ENCODE measurements around the gene SLIT1. TPM values are rescaled to one million over a fixed set of nuclear protein-coding genes. Genes with fewer than 3 reads are reported as not detected.
A peak's percentile ranks its signal among the peaks of the same experiment; 100 is the strongest.

The SLIT1 gene
- total RNA-seq, 1 donor from 2014 or later: 0.23 TPM

- peak; percentile 46 for DNase-seq
- no peak for TF ChIP-seq CTCF (IDR thresholded peaks at IDR 0.05)
- intact Hi-C loops (cut with DNase I): no loop called here
- no peaks in the 10 kb centered on the region for H3K36me3 ChIP-seq
- H3K27ac ChIP-seq: no peak overlapping the region
- ATAC-seq: no peak
- no peaks in the 10 kb centered on the region for H3K9me3 ChIP-seq
- no peaks in the 10 kb centered on the region for H3K27me3 ChIP-seq
- no peaks in the 10 kb centered on the region for H3K4me1 ChIP-seq
- H3K4me3 ChIP-seq: no peak overlapping the region
Observed at GRCh38 chr10:97065686-97066660, 119.8 kb downstream of the SLIT1 start.

GRCh38 chr10:97065128-97065527 lies 120.6 kb downstream of the SLIT1 start:
- Histone ChIP-seq H3K27ac (no peak overlapping the region), H3K4me3 (no peak overlapping the region), H3K36me3 (no peaks in the 10 kb centered on the region), H3K4me1 (no peaks in the 10 kb centered on the region), H3K27me3 (no peaks in the 10 kb centered on the region), H3K9me3 (no peaks in the 10 kb centered on the region)
- ATAC-seq: no peak
- intact Hi-C loops (cut with DNase I): no loop called here
- TF ChIP-seq CTCF (IDR thresholded peaks at IDR 0.05): no peak
- DNase-seq: no peak

- Histone ChIP-seq H3K36me3 (no peaks in the 10 kb centered on the region), H3K27ac (no peak overlapping the region), H3K9me3 (no peaks in the 10 kb centered on the region), H3K4me1 (no peaks in the 10 kb centered on the region), H3K27me3 (no peaks in the 10 kb centered on the region), H3K4me3 (no peak overlapping the region)
- ATAC-seq (no peak), DNase-seq (no peak)
- intact Hi-C loops (cut with DNase I): no loop called here
- TF ChIP-seq CTCF (IDR thresholded peaks at IDR 0.05): no peak
Observed at GRCh38 chr10:97063983-97064837, 121.5 kb downstream of the SLIT1 start.

- Histone ChIP-seq H3K27me3 (no peaks in the 10 kb centered on the region), H3K9me3 (no peaks in the 10 kb centered on the region), H3K4me3 (no peak overlapping the region), H3K36me3 (no peaks in the 10 kb centered on the region), H3K4me1 (no peaks in the 10 kb centered on the region), H3K27ac (no peak overlapping the region)
- DNase-seq (no peak), ATAC-seq (no peak)
- TF ChIP-seq CTCF (IDR thresholded peaks at IDR 0.05): no peak
- intact Hi-C loops (cut with DNase I): no loop called here
Observed at GRCh38 chr10:97063271-97063982, 122.3 kb downstream of the SLIT1 start.

- Histone ChIP-seq H3K9me3 (no peaks in the 10 kb centered on the region), H3K4me1 (no peaks in the 10 kb centered on the region), H3K27me3 (no peaks in the 10 kb centered on the region), H3K36me3 (no peaks in the 10 kb centered on the region), H3K4me3 (no peak overlapping the region), H3K27ac (no peak overlapping the region)
- intact Hi-C loops (cut with DNase I): no loop called here
- ATAC-seq (no peak), DNase-seq (no peak)
- TF ChIP-seq CTCF (IDR thresholded peaks at IDR 0.05): no peak
Observed at GRCh38 chr10:97062456-97062855, 123.3 kb downstream of the SLIT1 start.

All from upper lobe of right lung (tissue), 1 donor.